ENCODE results near the gene ENKD1. TPM values are rescaled to one million over a fixed set of nuclear protein-coding genes. Genes with fewer than 3 reads are reported as not detected.
"Not testable (repeated sequence)": the region's sequence is repeated elsewhere in the genome, so short reads cannot be mapped to it uniquely, and the experiment has no call there.

ENKD1 gene
- total RNA-seq, 1 experiment from 2014 or later: 11.9 TPM

- TF ChIP-seq ZNF263 (CRISPR knock-in tag; IDR thresholded peaks at IDR 0.05; ENCODE audit: low read depth): no peak
- TF ChIP-seq GTF2I (CRISPR knock-in tag; conservative IDR thresholded peaks at IDR 0.05): no peak
- no peak for TF ChIP-seq JUN (CRISPR knock-in tag; IDR thresholded peaks at IDR 0.05)
- TF ChIP-seq SMAD3 (CRISPR knock-in tag; IDR thresholded peaks at IDR 0.05; ENCODE audit: borderline replicate concordance): no peak
- TF ChIP-seq CBFB (CRISPR knock-in tag; IDR thresholded peaks at IDR 0.05; ENCODE audit: low read depth): no peak
- no peak for TF ChIP-seq OVOL2 (CRISPR knock-in tag; IDR thresholded peaks at IDR 0.05; ENCODE audit: borderline replicate concordance)
- no peak for TF ChIP-seq IRF2 (CRISPR knock-in tag; IDR thresholded peaks at IDR 0.05; ENCODE audit: borderline replicate concordance, low read depth)
- no peak for TF ChIP-seq ZBTB21 (CRISPR knock-in tag; IDR thresholded peaks at IDR 0.05; ENCODE audit: borderline replicate concordance)
- TF ChIP-seq ZNF425 (CRISPR knock-in tag; conservative IDR thresholded peaks at IDR 0.05): no peak
- no peak for TF ChIP-seq NFATC4 (CRISPR knock-in tag; IDR thresholded peaks at IDR 0.05)
- no peak for TF ChIP-seq RELA (CRISPR knock-in tag; IDR thresholded peaks at IDR 0.05; ENCODE audit: borderline replicate concordance)
- no peak for TF ChIP-seq USF2 (CRISPR knock-in tag; IDR thresholded peaks at IDR 0.05)
- TF ChIP-seq USF1 (CRISPR knock-in tag; IDR thresholded peaks at IDR 0.05): no peak
These were observed 28.1 kb upstream of the ENKD1 start (continued) for GRCh38 chr16:67694611-67695010.

- not testable (repeated sequence) for ATAC-seq; H3K4me3 Mint-ChIP-seq; H3K9me3 Mint-ChIP-seq; H3K4me1 Mint-ChIP-seq; H3K27me3 Mint-ChIP-seq (ENCODE audit: low read depth); H3K36me3 Mint-ChIP-seq; DNase-seq (ENCODE audit: low spot score); H3K27ac Mint-ChIP-seq
- ChIA-PET POLR2A (interaction anchor here (0.7 kb wide), 1 partner anchor 112 kb away, joined by 3 read pairs; no protein-coding TSS in a partner anchor), CTCF (interaction anchor here (1.8 kb wide), 1 partner anchor 123 kb away, joined by 7 read pairs; no protein-coding TSS in a partner anchor)
These were observed 27.2 kb upstream of the ENKD1 start for GRCh38 chr16:67693517-67694285.

- ChIA-PET CTCF (interaction anchor here (1.0 kb wide), 1 partner anchor 131 kb away, joined by 3 read pairs; no protein-coding TSS in a partner anchor), POLR2A (no interaction called here)
- Mint-ChIP-seq H3K9me3 (no peaks in the 10 kb centered on the region), H3K36me3 (peaks cover 16% of the 10 kb centered on the region), H3K4me3 (no peak overlapping the region), H3K4me1 (no peaks in the 10 kb centered on the region), H3K27ac (no peak overlapping the region), H3K27me3 (ENCODE audit: low read depth) (no peaks in the 10 kb centered on the region)
- TF ChIP-seq PRRX2 (CRISPR knock-in tag; IDR thresholded peaks at IDR 0.05): no peak
- TF ChIP-seq ETV6 (CRISPR knock-in tag; IDR thresholded peaks at IDR 0.05): no peak
- TF ChIP-seq NR2C2 (CRISPR knock-in tag; IDR thresholded peaks at IDR 0.05): no peak
- TF ChIP-seq KAT7 (CRISPR knock-in tag; IDR thresholded peaks at IDR 0.05; ENCODE audit: borderline replicate concordance): no peak
- no peak for TF ChIP-seq ZNF671 (CRISPR knock-in tag; IDR thresholded peaks at IDR 0.05)
- no peak for TF ChIP-seq NR3C1 (CRISPR knock-in tag; conservative IDR thresholded peaks at IDR 0.05; ENCODE audit: low read depth)
- no peak for TF ChIP-seq TEAD4 (CRISPR knock-in tag; IDR thresholded peaks at IDR 0.05)
- TF ChIP-seq MAX (CRISPR knock-in tag; IDR thresholded peaks at IDR 0.05): no peak
- no peak for TF ChIP-seq SMAD4 (CRISPR knock-in tag; IDR thresholded peaks at IDR 0.05)
- TF ChIP-seq IRF2 (CRISPR knock-in tag; IDR thresholded peaks at IDR 0.05; ENCODE audit: borderline replicate concordance, low read depth): no peak
- no peak for TF ChIP-seq ZNF423 (CRISPR knock-in tag; IDR thresholded peaks at IDR 0.05)
- TF ChIP-seq ATF6 (CRISPR knock-in tag; IDR thresholded peaks at IDR 0.05): no peak
- TF ChIP-seq ESRRA (CRISPR knock-in tag; IDR thresholded peaks at IDR 0.05; ENCODE audit: borderline replicate concordance): no peak
- TF ChIP-seq ZNF219 (CRISPR knock-in tag; IDR thresholded peaks at IDR 0.05; ENCODE audit: borderline replicate concordance): no peak
- TF ChIP-seq USF1 (CRISPR knock-in tag; IDR thresholded peaks at IDR 0.05): no peak
- TF ChIP-seq RELA (CRISPR knock-in tag; IDR thresholded peaks at IDR 0.05; ENCODE audit: borderline replicate concordance): no peak
- DNase-seq (ENCODE audit: low spot score): no peak
- ATAC-seq: no peak
These were observed 19.0 kb upstream of the ENKD1 start for GRCh38 chr16:67685388-67686112.

Data from WTC11 (cell line).